ENCODE measurements around the gene SMU1. TPM values are rescaled to one million over a fixed set of nuclear protein-coding genes. Genes with fewer than 3 reads are reported as not detected.

SMU1 gene
- total RNA-seq (2021; ENCODE audit: unreplicated experiment) (30.3 TPM), Bru-seq, nascent RNA (percentile 94 among the genes with signal in this experiment), BruChase-seq, experiment 1, labeled RNA remaining after a 2-hour chase (percentile 93 among the genes with signal in this experiment), BruChase-seq, experiment 2, labeled RNA remaining after a 6-hour chase (percentile 96 among the genes with signal in this experiment)
- 14.1 TPM for polyA plus RNA-seq (2012; ENCODE audit: insufficient read length)
- long read RNA-seq, full-length matches to known transcripts = 85 of 123 reads
- long read RNA-seq, partial matches to known transcripts = 19 of 123 reads
- long read RNA-seq, other reads (novel, unspliced or antisense) = 19 of 123 reads

GRCh38 chr9:33076046-33077004 is at the start of gene SMU1:
SMU1 (minus strand) TSS chr9:33076674; CDS start chr9:33076608, 66 bp downstream.
- intact Hi-C loops (cut with micrococcal nuclease; ENCODE audit: unreplicated experiment) = no loop called here
- CTCF ChIA-PET = no interaction called here
- TF ChIP-seq TCF7L2 (IDR thresholded peaks at IDR 0.05; ENCODE audit: low read depth, low read length) (peak; percentile 25; the same call in 1 of the 2 replicates), SIN3A (IDR thresholded peaks at IDR 0.05; ENCODE audit: borderline replicate concordance, insufficient read depth, low read depth, low read length) (0 out of 2 replicates have a peak, but pooled peaks have one; percentile 57), REST (IDR thresholded peaks at IDR 0.05; ENCODE audit: insufficient read depth in 1 of 2, low read depth in 2 of 2, low read length in 1 of 2) (0 out of 4 replicates have a peak, but pooled peaks of 1 of the 2 experiments have one; percentile 6), CTCF (IDR thresholded peaks at IDR 0.05) (no peak), POLR2AphosphoS5 (IDR thresholded peaks at IDR 0.05; ENCODE audit: low read depth, low read length) (peak; percentile 91)
- ATAC-seq (peak; percentile 99), DNase-seq (ENCODE audit: low read depth, low spot score) (peak; percentile 96)
- peaks cover 3% of the 10 kb centered on the region for H3K36me3 ChIP-seq (ENCODE audit: control insufficient read depth, insufficient read depth, low read length)
- in situ Hi-C loops (cut with HindIII; ENCODE audit: low pct_unique_long_range_greater_than_20kb, low sequenced_read_pairs) = no loop called here
- H3K27ac ChIP-seq (ENCODE audit: low read length) = peak within 1 kb of the TSS; percentile 95
- peaks cover 12% of the 10 kb centered on the region; the same call in 1 of the 2 replicates for H3K4me1 ChIP-seq (ENCODE audit: control insufficient read depth, insufficient read depth, low read length)
- POLR2A ChIA-PET = interaction anchor here (0.6 kb wide), 3 partner anchors 20 to 198 kb away, joined by 3 to 5 read pairs (median 3); no protein-coding TSS in a partner anchor
- H3K27me3 ChIP-seq (ENCODE audit: control insufficient read depth, insufficient read depth, low read length) = no peaks in the 10 kb centered on the region
- H3K9me3 ChIP-seq (ENCODE audit: control insufficient read depth, insufficient read depth, low read depth, low read length) = no peaks in the 10 kb centered on the region
- no TSS peak for BruUV-seq (replicated peaks)
- peak within 1 kb of the TSS; percentile 72 to 80 for H3K4me3 ChIP-seq (ENCODE audit: low read depth in 2 of 2, low read length in 2 of 2)

- DNase-seq (ENCODE audit: low read depth, low spot score) (no peak), ATAC-seq (no peak)
- Histone ChIP-seq H3K4me3 (ENCODE audit: low read depth in 2 of 2, low read length in 2 of 2) (no peak overlapping the region), H3K9me3 (ENCODE audit: control insufficient read depth, insufficient read depth, low read depth, low read length) (no peaks in the 10 kb centered on the region), H3K4me1 (ENCODE audit: control insufficient read depth, insufficient read depth, low read length) (no peaks in the 10 kb centered on the region), H3K27me3 (ENCODE audit: control insufficient read depth, insufficient read depth, low read length) (no peaks in the 10 kb centered on the region), H3K27ac (ENCODE audit: low read length) (no peak overlapping the region), H3K36me3 (ENCODE audit: control insufficient read depth, insufficient read depth, low read length) (no peaks in the 10 kb centered on the region)
- intact Hi-C loops (cut with micrococcal nuclease; ENCODE audit: unreplicated experiment) (no loop called here), in situ Hi-C loops (cut with HindIII; ENCODE audit: low pct_unique_long_range_greater_than_20kb, low sequenced_read_pairs) (no loop called here)
- TF ChIP-seq POLR2AphosphoS5 (IDR thresholded peaks at IDR 0.05; ENCODE audit: low read depth, low read length) (no peak), REST (IDR thresholded peaks at IDR 0.05; ENCODE audit: insufficient read depth in 1 of 2, low read depth in 2 of 2, low read length in 1 of 2) (no peak), TCF7L2 (IDR thresholded peaks at IDR 0.05; ENCODE audit: low read depth, low read length) (no peak), CTCF (IDR thresholded peaks at IDR 0.05) (no peak), SIN3A (IDR thresholded peaks at IDR 0.05; ENCODE audit: borderline replicate concordance, insufficient read depth, low read depth, low read length) (no peak)
- ChIA-PET POLR2A (no interaction called here), CTCF (no interaction called here)
- BruUV-seq (replicated peaks) = no TSS peak
These were observed 49.0 kb upstream of the SMU1 start for GRCh38 chr9:33125461-33125860.

All from Panc1 (cell line).